HepG2 (cell line): ENCODE measurements around the gene BOD1.

Experiments used
- MAX ChIP-seq: IDR thresholded peaks from 2 replicates; pipeline ENCODE4 v1.6.1; 2012; ENCODE audit warnings: inconsistent platforms
- NFIC ChIP-seq: IDR thresholded peaks from 2 replicates; pipeline ENCODE4 v1.6.1; 2012; ENCODE audit warnings: mild to moderate bottlenecking, low read length, inconsistent platforms
- PAX8 ChIP-seq: sonication (generic); formaldehyde crosslinking; IDR thresholded peaks from 2 replicates; pipeline ENCODE4 v1.8.0; 2022; ENCODE audit warnings: mild to moderate bottlenecking, missing genetic modification reagents, borderline replicate concordance
- RAD21 ChIP-seq: fragments of 450-650 bp; formaldehyde crosslinking; IDR thresholded peaks from 2 replicates; pipeline ENCODE4 v1.5.0; 2020; ENCODE audit warnings: mild to moderate bottlenecking
- SRSF9 ChIP-seq: fragments of 200-400 bp; formaldehyde crosslinking; IDR thresholded peaks from 2 replicates; pipeline ENCODE4 v1.6.1; 2018; ENCODE audit warnings: borderline replicate concordance, mild to moderate bottlenecking, low read depth, low read length; ENCODE audit not compliant: insufficient read depth, poor library complexity, severe bottlenecking
- TEAD3 ChIP-seq: optimal IDR thresholded peaks from 2 replicates; pipeline ENCODE3; 2016; ENCODE audit warnings: borderline replicate concordance

- no peak for TF ChIP-seq PAX8 (CRISPR knock-in tag)
- TF ChIP-seq SRSF9 = no peak
- no peak for TF ChIP-seq TEAD3 (CRISPR knock-in tag)
- TF ChIP-seq NFIC = no peak
- no peak for TF ChIP-seq MAX
- no peak for TF ChIP-seq RAD21 (CRISPR knock-in tag)
Measured at GRCh38 chr5:173577166-173577565, 39.3 kb downstream of the BOD1 start.
